Head of caudate nucleus (tissue), 42 donors: ENCODE results near the gene KCNQ1.

Experiments used
- DNase-seq, 42 donors: peaks; one replicate each; pipeline versions ENCODE4 v3.0.0 to v3.0.0-alpha.2; 2020 to 2021; ENCODE audit warnings: mixed read lengths in 7 of 42
- intact Hi-C: fragments of 100-400 bp; cut with DNase I; formaldehyde crosslinking; loops from one replicate; pipeline ENCODE4 v1.15.0; 2022

The KCNQ1 gene

GRCh38 chr11:2444821-2445745 is at the start of gene KCNQ1:
Gene KCNQ1 (plus strand): TSS chr11:2445008. CDS start chr11:2445099, 91 bp downstream.
- DNase-seq = peak in 1 of 42 donors; percentile 18
- intact Hi-C loops = no loop called here

GRCh38 chr11:2395211-2395730 is 49.5 kb upstream of the KCNQ1 start:
- intact Hi-C loops = no loop called here
- no peak for DNase-seq

GRCh38 chr11:2395856-2396255 is 49.0 kb upstream of the KCNQ1 start:
- no peak for DNase-seq
- intact Hi-C loops = no loop called here

- intact Hi-C loops = no loop called here
Measured at GRCh38 chr11:2396471-2396870, 48.3 kb upstream of the KCNQ1 start.

GRCh38 chr11:2397005-2397404 is 47.8 kb upstream of the KCNQ1 start:
- DNase-seq = no peak
- intact Hi-C loops = no loop called here

More at GRCh38 chr11:2396471-2396870, 48.3 kb upstream of the KCNQ1 start:
- DNase-seq = no peak

GRCh38 chr11:2398664-2399355 is 46.0 kb upstream of the KCNQ1 start:
- intact Hi-C loops = no loop called here
- DNase-seq = no peak

GRCh38 chr11:2399488-2400068 is 45.2 kb upstream of the KCNQ1 start:
- peak in 8 of 42 donors; percentile 36 to 58 (median 47) for DNase-seq
- intact Hi-C loops = no loop called here

- intact Hi-C loops = no loop called here
- DNase-seq = peak; percentile 95 to 100 (median 99)
Measured at GRCh38 chr11:2400069-2400761, 44.6 kb upstream of the KCNQ1 start, which contains the start of gene TSSC4. Gene TSSC4 (plus strand): TSS chr11:2400750. CDS start chr11:2402634, 1,884 bp downstream.

- peak in 1 of 42 donors; percentile 34 for DNase-seq
- intact Hi-C loops = no loop called here
Measured at GRCh38 chr11:2400762-2401435, 43.9 kb upstream of the KCNQ1 start.

GRCh38 chr11:2401436-2401984 is 43.3 kb upstream of the KCNQ1 start:
- no peak for DNase-seq
- intact Hi-C loops = no loop called here

GRCh38 chr11:2402106-2402505 is 42.7 kb upstream of the KCNQ1 start:
- no peak for DNase-seq
- intact Hi-C loops = no loop called here

GRCh38 chr11:2402890-2403645 is 41.7 kb upstream of the KCNQ1 start:
- DNase-seq = no peak
- intact Hi-C loops = no loop called here

- intact Hi-C loops = no loop called here
- DNase-seq = no peak
Measured at GRCh38 chr11:2404735-2405196, 40.0 kb upstream of the KCNQ1 start.

GRCh38 chr11:2406451-2406850 is 38.4 kb upstream of the KCNQ1 start:
- intact Hi-C loops = no loop called here
- no peak for DNase-seq

GRCh38 chr11:2406878-2407410 is 37.9 kb upstream of the KCNQ1 start:
- no peak for DNase-seq
- intact Hi-C loops = no loop called here

GRCh38 chr11:2408671-2409070 is 36.1 kb upstream of the KCNQ1 start:
- intact Hi-C loops = no loop called here
- DNase-seq = no peak

GRCh38 chr11:2409126-2409525 is 35.7 kb upstream of the KCNQ1 start:
- no peak for DNase-seq
- intact Hi-C loops = no loop called here
